GM12878 (cell line): ENCODE data around the gene HMMR. TPM values are rescaled to one million over a fixed set of nuclear protein-coding genes. Genes with fewer than 3 reads are reported as not detected.

Source experiments
- CREB1 ChIP-seq: IDR thresholded peaks from 2 replicates; pipeline ENCODE4 v1.6.1; 2012; ENCODE audit warnings: low read depth, mild to moderate bottlenecking, inconsistent platforms
- DPF2 ChIP-seq: fragments of 450-650 bp; IDR thresholded peaks from 2 replicates; pipeline ENCODE4 v1.6.1; 2017; ENCODE audit warnings: mild to moderate bottlenecking
- GABPA ChIP-seq: IDR thresholded peaks from 2 replicates; pipeline ENCODE4 v1.6.1; 2014; ENCODE audit warnings: antibody characterized with exemption, low read depth, mild to moderate bottlenecking, inconsistent platforms
- IKZF1 ChIP-seq: fragments of 450-650 bp; conservative IDR thresholded peaks from 2 replicates; pipeline ENCODE4 v1.6.1; 2017; ENCODE audit warnings: antibody characterized with exemption, mild to moderate bottlenecking
- KLF5 ChIP-seq: fragments of 450-650 bp; IDR thresholded peaks from 2 replicates; pipeline ENCODE4 v1.6.1; 2014; ENCODE audit warnings: mild to moderate bottlenecking; ENCODE audit not compliant: partially characterized antibody
- MTA3 ChIP-seq: IDR thresholded peaks from 2 replicates; pipeline ENCODE4 v1.6.1; 2012; ENCODE audit warnings: low read length, inconsistent platforms, borderline replicate concordance
- POLR2A ChIP-seq: IDR thresholded peaks from 2 replicates; pipeline ENCODE4 v1.6.1; 2011; ENCODE audit warnings: low read depth, mild to moderate bottlenecking, low read length
- POLR2AphosphoS5 ChIP-seq: IDR thresholded peaks from 2 replicates; pipeline ENCODE4 v1.6.1; 2011; ENCODE audit warnings: mild to moderate bottlenecking, low read length, inconsistent platforms
- RB1 ChIP-seq: fragments of 450-650 bp; formaldehyde crosslinking; IDR thresholded peaks from 2 replicates; pipeline ENCODE4 v1.6.1; 2017; ENCODE audit warnings: mild to moderate bottlenecking, borderline replicate concordance
- RFX5 ChIP-seq: IDR thresholded peaks from 2 replicates; pipeline ENCODE4 v1.6.1; 2011; ENCODE audit warnings: low read depth, low read length, improper control_type of control experiment
- SP1 ChIP-seq: IDR thresholded peaks from one replicate; pipeline ENCODE4 v1.6.1; 2011; ENCODE audit warnings: low read depth, low read length
- STAT3 ChIP-seq: IDR thresholded peaks from 2 replicates; pipeline ENCODE4 v1.6.1; 2011; ENCODE audit warnings: low read depth, low read length, improper control_type of control experiment
- YY1 ChIP-seq: IDR thresholded peaks from 2 replicates; pipeline ENCODE4 v1.6.1; 2011; ENCODE audit warnings: low read depth, mild to moderate bottlenecking, low read length
- ZNF217 ChIP-seq: fragments of 450-650 bp; IDR thresholded peaks from 2 replicates; pipeline ENCODE4 v1.6.1; 2017; ENCODE audit warnings: antibody characterized with exemption, mild to moderate bottlenecking
- polyA plus RNA-seq, 11 experiments: library from polyadenylated mRNA; depleted of rRNA in 4 of 11; unstranded in 6 of 11; stranded (reverse) in 5 of 11; fragments of >200 nt; fragmentation: Nextera tagmentation in 4 of 11; fragmentation: Illumina TruSeq in 1 of 11; extraction: Ambion mirVana in 4 of 11; extraction: Trizol in 1 of 11; gene quantifications; 1 replicate in 1 of 11; 2 replicates in 10 of 11; pipeline versions ENCODE4 v1.2.1 to v1.2.3, GENCODE V29; 2011 to 2016; ENCODE audit warnings: inconsistent platforms in 2 of 11, missing spikeins in 2 of 11, low read depth in 1 of 11
- total RNA-seq, 4 experiments: library from RNA; depleted of rRNA in 3 of 4; stranded (reverse); fragments of >200 nt in 3 of 4; fragmentation: Illumina TruSeq in 1 of 4; extraction: Trizol in 1 of 4; gene quantifications; 2 replicates each; pipeline versions ENCODE4 v1.2.1 to v1.2.3, GENCODE V29; 2013 to 2021
- TF ChIP-seq, protein P1 (sequence below): fragments of 450-650 bp; IDR thresholded peaks from 2 replicates; pipeline ENCODE4 v1.6.1; 2014; ENCODE audit warnings: mild to moderate bottlenecking
- TF ChIP-seq, protein P2 (sequence below): IDR thresholded peaks from 2 replicates; pipeline ENCODE4 v1.6.1; 2011; ENCODE audit warnings: borderline replicate concordance, low read depth, mild to moderate bottlenecking, moderate library complexity, low read length; ENCODE audit not compliant: insufficient read depth, poor library complexity, severe bottlenecking
- TF ChIP-seq, protein P3 (sequence below), 3 experiments: IDR thresholded peaks in 2 of 3; conservative IDR thresholded peaks in 1 of 3; 2 replicates each; pipeline ENCODE4 v1.5.1; 2011; ENCODE audit warnings: low read depth in 3 of 3, low read length in 3 of 3, mild to moderate bottlenecking in 3 of 3, control low read depth in 2 of 3, moderate library complexity in 2 of 3, inconsistent platforms in 1 of 3, mixed read lengths in 1 of 3; ENCODE audit not compliant: control insufficient read depth in 2 of 3, insufficient read depth in 1 of 3; ENCODE audit errors: extremely low read depth in 1 of 3

Gene HMMR
- total and polyA plus RNA-seq, 10 of the 15 experiments (the other 5 are each of a cell fraction or from before 2014, with no cell fraction given) = 44.1 to 122 (median 64.2) TPM

DNA sequence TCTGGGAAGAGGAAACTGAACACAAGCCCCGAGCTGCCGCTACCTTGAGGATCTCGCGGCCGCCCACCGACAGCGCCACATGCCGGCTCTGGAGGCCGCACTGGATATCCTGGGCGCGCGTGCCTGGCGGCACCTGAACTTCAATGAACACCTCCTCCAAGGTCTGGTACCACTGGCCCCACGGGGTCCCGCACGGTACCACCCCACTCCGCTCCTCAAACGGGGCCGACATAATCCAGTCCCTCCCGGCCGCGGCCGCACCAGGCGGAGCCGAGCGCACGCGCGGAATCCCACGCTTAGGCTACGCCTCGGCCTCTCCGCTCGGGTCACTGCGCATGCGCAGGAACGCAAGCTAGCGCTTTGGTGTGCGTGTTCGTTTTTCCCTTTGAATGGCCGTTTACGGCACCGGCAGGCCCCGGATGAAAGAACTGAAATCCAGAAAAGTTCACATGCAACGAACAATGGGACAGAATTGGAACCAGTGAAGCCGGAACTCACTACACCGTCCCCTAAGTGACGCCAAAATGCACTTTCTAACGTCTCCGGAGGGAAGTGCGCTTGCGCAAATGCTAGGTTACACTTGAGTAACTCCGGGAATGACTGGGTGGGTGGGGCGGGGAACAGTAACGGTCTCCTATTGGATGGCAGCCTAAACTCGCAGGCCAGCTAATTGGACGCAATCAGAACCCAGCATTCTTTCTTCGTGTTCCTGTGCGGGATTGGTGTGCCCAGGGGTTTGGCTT lies 442 bp upstream of the HMMR start, which contains the start of gene NUDCD2 (continued):
- TF ChIP-seq YY1 (peak; percentile 41; the same call in 1 of the 2 replicates), DPF2 (peak; percentile 68; the same call in 1 of the 2 replicates), STAT3 (no peak), IKZF1 (peak; percentile 98), RFX5 (peak; percentile 35; the same call in 1 of the 2 replicates), POLR2AphosphoS5 (peak; percentile 88), MTA3 (no peak), GABPA (no peak), CREB1 (peak; percentile 88), SP1 (peak; percentile 87), KLF5 (peak; percentile 78), POLR2A (peak; percentile 99), RB1 (peak; percentile 88; the same call in 1 of the 2 replicates), ZNF217 (no peak)
- TF ChIP-seq, protein P1, sequence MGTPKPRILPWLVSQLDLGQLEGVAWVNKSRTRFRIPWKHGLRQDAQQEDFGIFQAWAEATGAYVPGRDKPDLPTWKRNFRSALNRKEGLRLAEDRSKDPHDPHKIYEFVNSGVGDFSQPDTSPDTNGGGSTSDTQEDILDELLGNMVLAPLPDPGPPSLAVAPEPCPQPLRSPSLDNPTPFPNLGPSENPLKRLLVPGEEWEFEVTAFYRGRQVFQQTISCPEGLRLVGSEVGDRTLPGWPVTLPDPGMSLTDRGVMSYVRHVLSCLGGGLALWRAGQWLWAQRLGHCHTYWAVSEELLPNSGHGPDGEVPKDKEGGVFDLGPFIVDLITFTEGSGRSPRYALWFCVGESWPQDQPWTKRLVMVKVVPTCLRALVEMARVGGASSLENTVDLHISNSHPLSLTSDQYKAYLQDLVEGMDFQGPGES = peak; percentile 44
- TF ChIP-seq, protein P2, sequence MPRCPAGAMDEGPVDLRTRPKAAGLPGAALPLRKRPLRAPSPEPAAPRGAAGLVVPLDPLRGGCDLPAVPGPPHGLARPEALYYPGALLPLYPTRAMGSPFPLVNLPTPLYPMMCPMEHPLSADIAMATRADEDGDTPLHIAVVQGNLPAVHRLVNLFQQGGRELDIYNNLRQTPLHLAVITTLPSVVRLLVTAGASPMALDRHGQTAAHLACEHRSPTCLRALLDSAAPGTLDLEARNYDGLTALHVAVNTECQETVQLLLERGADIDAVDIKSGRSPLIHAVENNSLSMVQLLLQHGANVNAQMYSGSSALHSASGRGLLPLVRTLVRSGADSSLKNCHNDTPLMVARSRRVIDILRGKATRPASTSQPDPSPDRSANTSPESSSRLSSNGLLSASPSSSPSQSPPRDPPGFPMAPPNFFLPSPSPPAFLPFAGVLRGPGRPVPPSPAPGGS = no peak
- TF ChIP-seq, protein P3, sequence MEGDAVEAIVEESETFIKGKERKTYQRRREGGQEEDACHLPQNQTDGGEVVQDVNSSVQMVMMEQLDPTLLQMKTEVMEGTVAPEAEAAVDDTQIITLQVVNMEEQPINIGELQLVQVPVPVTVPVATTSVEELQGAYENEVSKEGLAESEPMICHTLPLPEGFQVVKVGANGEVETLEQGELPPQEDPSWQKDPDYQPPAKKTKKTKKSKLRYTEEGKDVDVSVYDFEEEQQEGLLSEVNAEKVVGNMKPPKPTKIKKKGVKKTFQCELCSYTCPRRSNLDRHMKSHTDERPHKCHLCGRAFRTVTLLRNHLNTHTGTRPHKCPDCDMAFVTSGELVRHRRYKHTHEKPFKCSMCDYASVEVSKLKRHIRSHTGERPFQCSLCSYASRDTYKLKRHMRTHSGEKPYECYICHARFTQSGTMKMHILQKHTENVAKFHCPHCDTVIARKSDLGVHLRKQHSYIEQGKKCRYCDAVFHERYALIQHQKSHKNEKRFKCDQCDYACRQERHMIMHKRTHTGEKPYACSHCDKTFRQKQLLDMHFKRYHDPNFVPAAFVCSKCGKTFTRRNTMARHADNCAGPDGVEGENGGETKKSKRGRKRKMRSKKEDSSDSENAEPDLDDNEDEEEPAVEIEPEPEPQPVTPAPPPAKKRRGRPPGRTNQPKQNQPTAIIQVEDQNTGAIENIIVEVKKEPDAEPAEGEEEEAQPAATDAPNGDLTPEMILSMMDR (IDR thresholded peaks at IDR 0.05 in 2 of 3, conservative IDR thresholded peaks at IDR 0.05 in 1 of 3; ENCODE audit: control insufficient read depth in 2 of 3, extremely low read depth in 1 of 3, insufficient read depth in 1 of 3, low read depth in 3 of 3, low read length in 3 of 3) = peak in 2 of 3 experiments; percentile 5 to 34; a peak in 2 of 6 replicates
